Measurements from ENCODE around the gene CD83. TPM values are rescaled to one million over a fixed set of nuclear protein-coding genes. Genes with fewer than 3 reads are reported as not detected.

Gene CD83
- total RNA-seq, 5 donors from 2014 or later (not counting 1 experiment from before 2014, with no cell fraction given), result 6.4 to 30.9 (median 11.6) TPM

GRCh38 chr6:14121936-14122344 is 4.4 kb downstream of the CD83 start:
- Mint-ChIP-seq H3K4me1 (peaks cover 23 to 54% (median 33%) of the 10 kb centered on the region in 3 donors), H3K27me3 (no peaks in the 10 kb centered on the region), H3K27ac (peak overlapping the region in 1 of 2 donors; percentile 12), H3K36me3 (peaks cover 41% of the 10 kb centered on the region), H3K9me3 (no peaks in the 10 kb centered on the region), H3K4me3 (peak overlapping the region in 1 of 3 donors; percentile 6)
- H3K36me3 ChIP-seq (ENCODE audit: control insufficient read depth in 2 of 2, extremely low read depth in 1 of 2, insufficient read depth in 1 of 2, low read length in 1 of 2), result no peaks in the 10 kb centered on the region
- no peaks in the 10 kb centered on the region for H3K9me3 ChIP-seq
- H3K4me3 ChIP-seq (ENCODE audit: control insufficient read depth in 1 of 2, extremely low read depth in 1 of 2, low read length in 1 of 2), result no peak overlapping the region
- H3K27me3 ChIP-seq (replicated peaks in 1 of 2; ENCODE audit: control insufficient read depth in 2 of 2, extremely low read depth in 1 of 2, insufficient read depth in 2 of 2, low read length in 1 of 2), result no peaks in the 10 kb centered on the region
- DNase-seq, result peak in 2 of 35 experiments; percentile 21 to 39
- peaks cover 10 to 17% of the 10 kb centered on the region in 2 experiments for H3K4me1 ChIP-seq (ENCODE audit: control insufficient read depth in 1 of 2, extremely low read depth in 1 of 2, insufficient read depth in 2 of 2, low read length in 2 of 2)
- no peak for ATAC-seq (replicated peaks in 1 of 4)
- ChIA-PET POLR2A (interaction anchor here in 1 of 2 donors (1.1 kb wide), 1 partner anchor 26 kb away, joined by 3 read pairs; no protein-coding TSS in a partner anchor), CTCF (interaction anchor here in 1 of 2 donors (0.8 kb wide), 1 partner anchor 789 kb away, joined by 3 read pairs; no protein-coding TSS in a partner anchor)
- no peak overlapping the region for H3K27ac ChIP-seq (ENCODE audit: low read length)
- WGBS (ENCODE audit: insufficient coverage), result 85% methylated on average over 2 of the region's 4 CpGs

GRCh38 chr6:14123386-14124111 is 6.0 kb downstream of the CD83 start:
- peaks cover 41% of the 10 kb centered on the region for H3K36me3 Mint-ChIP-seq
- Histone ChIP-seq H3K9me3 (no peaks in the 10 kb centered on the region), H3K4me3 (ENCODE audit: control insufficient read depth in 1 of 2, extremely low read depth in 1 of 2, low read length in 1 of 2) (no peak overlapping the region), H3K36me3 (ENCODE audit: control insufficient read depth in 2 of 2, extremely low read depth in 1 of 2, insufficient read depth in 1 of 2, low read length in 1 of 2) (no peaks in the 10 kb centered on the region), H3K27me3 (replicated peaks in 1 of 2; ENCODE audit: control insufficient read depth in 2 of 2, extremely low read depth in 1 of 2, insufficient read depth in 2 of 2, low read length in 1 of 2) (no peaks in the 10 kb centered on the region), H3K4me1 (ENCODE audit: control insufficient read depth in 1 of 2, extremely low read depth in 1 of 2, insufficient read depth in 2 of 2, low read length in 2 of 2) (peaks cover 2 to 5% of the 10 kb centered on the region in 2 experiments), H3K27ac (ENCODE audit: low read length) (no peak overlapping the region)
- POLR2A ChIA-PET, result interaction anchor here in 1 of 2 donors (0.6 to 0.7 kb wide), 8 partner anchors 16 to 1474 kb away, joined by 3 to 7 read pairs (median 4); no protein-coding TSS in a partner anchor
- no peak overlapping the region for H3K27ac Mint-ChIP-seq
- 100% methylated on average over 1 of the region's 6 CpGs for WGBS (ENCODE audit: insufficient coverage)
- peaks cover 15 to 51% (median 28%) of the 10 kb centered on the region in 3 donors for H3K4me1 Mint-ChIP-seq
- no peaks in the 10 kb centered on the region for H3K9me3 Mint-ChIP-seq
- ATAC-seq (replicated peaks in 1 of 4) (no peak), DNase-seq (no peak)
- H3K4me3 Mint-ChIP-seq, result no peak overlapping the region
- CTCF ChIA-PET, result interaction anchor here (0.5 to 0.7 kb wide), 6 partner anchors 8 to 1282 kb away, joined by 3 to 6 read pairs (median 4); no protein-coding TSS in a partner anchor
- H3K27me3 Mint-ChIP-seq, result no peaks in the 10 kb centered on the region

- Mint-ChIP-seq H3K27ac (no peak overlapping the region), H3K36me3 (peaks cover 40% of the 10 kb centered on the region), H3K9me3 (no peaks in the 10 kb centered on the region), H3K4me1 (peaks cover 16 to 51% (median 28%) of the 10 kb centered on the region in 3 donors), H3K27me3 (no peaks in the 10 kb centered on the region), H3K4me3 (no peak overlapping the region)
- Histone ChIP-seq H3K27me3 (replicated peaks in 1 of 2; ENCODE audit: control insufficient read depth in 2 of 2, extremely low read depth in 1 of 2, insufficient read depth in 2 of 2, low read length in 1 of 2) (no peaks in the 10 kb centered on the region), H3K4me1 (ENCODE audit: control insufficient read depth in 1 of 2, extremely low read depth in 1 of 2, insufficient read depth in 2 of 2, low read length in 2 of 2) (no peaks in the 10 kb centered on the region), H3K9me3 (no peaks in the 10 kb centered on the region), H3K27ac (ENCODE audit: low read length) (no peak overlapping the region), H3K4me3 (ENCODE audit: control insufficient read depth in 1 of 2, extremely low read depth in 1 of 2, low read length in 1 of 2) (no peak overlapping the region), H3K36me3 (ENCODE audit: control insufficient read depth in 2 of 2, extremely low read depth in 1 of 2, insufficient read depth in 1 of 2, low read length in 1 of 2) (no peaks in the 10 kb centered on the region)
- DNase-seq, result no peak
- ChIA-PET CTCF (interaction anchor here (0.9 to 1.6 kb wide), 3 partner anchors 12 to 50 kb away, joined by 3 to 4 read pairs (median 3); no protein-coding TSS in a partner anchor), POLR2A (interaction anchor here (0.5 to 0.8 kb wide), 3 partner anchors 27 to 1338 kb away, joined by 3 to 6 read pairs (median 5); no protein-coding TSS in a partner anchor)
- WGBS (ENCODE audit: insufficient coverage), result 100% methylated on average over 2 of the region's 3 CpGs
- ATAC-seq (replicated peaks in 1 of 4), result no peak
These were observed 7.8 kb downstream of the CD83 start for GRCh38 chr6:14125346-14125745.

GRCh38 chr6:14126191-14126590 is 8.6 kb downstream of the CD83 start:
- H3K27me3 Mint-ChIP-seq, result no peaks in the 10 kb centered on the region
- peaks cover 16 to 46% (median 24%) of the 10 kb centered on the region in 3 donors for H3K4me1 Mint-ChIP-seq
- no peaks in the 10 kb centered on the region for H3K9me3 ChIP-seq
- H3K27me3 ChIP-seq (replicated peaks in 1 of 2; ENCODE audit: control insufficient read depth in 2 of 2, extremely low read depth in 1 of 2, insufficient read depth in 2 of 2, low read length in 1 of 2), result no peaks in the 10 kb centered on the region
- H3K27ac ChIP-seq (ENCODE audit: low read length), result no peak overlapping the region
- H3K36me3 ChIP-seq (ENCODE audit: control insufficient read depth in 2 of 2, extremely low read depth in 1 of 2, insufficient read depth in 1 of 2, low read length in 1 of 2), result peaks cover 0 to 3% of the 10 kb centered on the region in 2 donors
- WGBS (ENCODE audit: insufficient coverage), result no CpG with 5 or more reads among the region's 5 CpGs
- peaks cover 41% of the 10 kb centered on the region for H3K36me3 Mint-ChIP-seq
- H3K4me3 ChIP-seq (ENCODE audit: control insufficient read depth in 1 of 2, extremely low read depth in 1 of 2, low read length in 1 of 2), result no peak overlapping the region
- ChIA-PET CTCF (interaction anchor here (0.9 to 1.6 kb wide), 4 partner anchors 11 to 330 kb away, joined by 3 to 4 read pairs (median 3); no protein-coding TSS in a partner anchor), POLR2A (no interaction called here)
- H3K27ac Mint-ChIP-seq, result no peak overlapping the region
- DNase-seq, result no peak
- no peaks in the 10 kb centered on the region for H3K9me3 Mint-ChIP-seq
- H3K4me3 Mint-ChIP-seq, result no peak overlapping the region
- ATAC-seq (replicated peaks in 1 of 4), result no peak
- no peaks in the 10 kb centered on the region for H3K4me1 ChIP-seq (ENCODE audit: control insufficient read depth in 1 of 2, extremely low read depth in 1 of 2, insufficient read depth in 2 of 2, low read length in 2 of 2)

- Histone ChIP-seq H3K4me1 (ENCODE audit: control insufficient read depth in 1 of 2, extremely low read depth in 1 of 2, insufficient read depth in 2 of 2, low read length in 2 of 2) (no peaks in the 10 kb centered on the region), H3K9me3 (no peaks in the 10 kb centered on the region), H3K36me3 (ENCODE audit: control insufficient read depth in 2 of 2, extremely low read depth in 1 of 2, insufficient read depth in 1 of 2, low read length in 1 of 2) (peaks cover 3 to 14% of the 10 kb centered on the region in 2 donors), H3K4me3 (ENCODE audit: control insufficient read depth in 1 of 2, extremely low read depth in 1 of 2, low read length in 1 of 2) (no peak overlapping the region), H3K27me3 (replicated peaks in 1 of 2; ENCODE audit: control insufficient read depth in 2 of 2, extremely low read depth in 1 of 2, insufficient read depth in 2 of 2, low read length in 1 of 2) (no peaks in the 10 kb centered on the region), H3K27ac (ENCODE audit: low read length) (no peak overlapping the region)
- H3K36me3 Mint-ChIP-seq, result peaks cover 44% of the 10 kb centered on the region
- no peak for DNase-seq
- ATAC-seq (replicated peaks in 1 of 4), result no peak
- no peaks in the 10 kb centered on the region for H3K27me3 Mint-ChIP-seq
- no peak overlapping the region for H3K4me3 Mint-ChIP-seq
- no peaks in the 10 kb centered on the region for H3K9me3 Mint-ChIP-seq
- CTCF ChIA-PET, result interaction anchor here (0.7 to 1.9 kb wide), 3 partner anchors 61 to 1489 kb away, joined by 3 to 7 read pairs (median 3); no protein-coding TSS in a partner anchor
- peaks cover 9 to 36% (median 16%) of the 10 kb centered on the region in 3 donors for H3K4me1 Mint-ChIP-seq
- no peak overlapping the region for H3K27ac Mint-ChIP-seq
- POLR2A ChIA-PET, result interaction anchor here (0.6 to 1.2 kb wide), 3 partner anchors 9 to 1506 kb away, joined by 3 to 6 read pairs (median 3); no protein-coding TSS in a partner anchor
- no CpG with 5 or more reads among the region's 3 CpGs for WGBS (ENCODE audit: insufficient coverage)
These were observed 10.0 kb downstream of the CD83 start for GRCh38 chr6:14127611-14128010.

- Histone ChIP-seq H3K36me3 (ENCODE audit: control insufficient read depth in 2 of 2, extremely low read depth in 1 of 2, insufficient read depth in 1 of 2, low read length in 1 of 2) (peaks cover 3 to 18% of the 10 kb centered on the region in 2 donors), H3K4me1 (ENCODE audit: control insufficient read depth in 1 of 2, extremely low read depth in 1 of 2, insufficient read depth in 2 of 2, low read length in 2 of 2) (no peaks in the 10 kb centered on the region), H3K27me3 (replicated peaks in 1 of 2; ENCODE audit: control insufficient read depth in 2 of 2, extremely low read depth in 1 of 2, insufficient read depth in 2 of 2, low read length in 1 of 2) (no peaks in the 10 kb centered on the region), H3K27ac (ENCODE audit: low read length) (no peak overlapping the region), H3K4me3 (ENCODE audit: control insufficient read depth in 1 of 2, extremely low read depth in 1 of 2, low read length in 1 of 2) (no peak overlapping the region), H3K9me3 (no peaks in the 10 kb centered on the region)
- no peak for DNase-seq
- CTCF ChIA-PET, result interaction anchor here (0.5 to 1.9 kb wide), 2 partner anchors 61 to 333 kb away, joined by 4 to 7 read pairs; no protein-coding TSS in a partner anchor
- H3K4me3 Mint-ChIP-seq, result no peak overlapping the region
- H3K27me3 Mint-ChIP-seq, result no peaks in the 10 kb centered on the region
- no peaks in the 10 kb centered on the region for H3K9me3 Mint-ChIP-seq
- no CpG with 5 or more reads among the region's 4 CpGs for WGBS (ENCODE audit: insufficient coverage)
- H3K27ac Mint-ChIP-seq, result peak overlapping the region in 1 of 2 donors; percentile 35
- POLR2A ChIA-PET, result interaction anchor here (0.6 to 1.2 kb wide), 4 partner anchors 9 to 1505 kb away, joined by 3 to 6 read pairs (median 3); no protein-coding TSS in a partner anchor
- H3K36me3 Mint-ChIP-seq, result peaks cover 46% of the 10 kb centered on the region
- no peak for ATAC-seq (replicated peaks in 1 of 4)
- peaks cover 9 to 35% (median 16%) of the 10 kb centered on the region in 3 donors for H3K4me1 Mint-ChIP-seq
These were observed 10.4 kb downstream of the CD83 start for GRCh38 chr6:14128012-14128411.

Data from T-cell (primary cell).